ENCODE data around the gene ARHGAP5. TPM values are rescaled to one million over a fixed set of nuclear protein-coding genes. Genes with fewer than 3 reads are reported as not detected.

ARHGAP5 gene
- total RNA-seq, 1 donor from 2014 or later, result 23.2 TPM

- DNase-seq (ENCODE audit: low read depth in 2 of 2), result no peak
Measured at GRCh38 chr14:32206552-32206951, 129.4 kb downstream of the ARHGAP5 start.

- no peak for DNase-seq (ENCODE audit: low read depth in 2 of 2)
Measured at GRCh38 chr14:32208490-32208889, 131.4 kb downstream of the ARHGAP5 start.

Other genes with a start within 250 kb of the ARHGAP5 start
- not detected in 2 replicates for gene RNU6-7, start 124.7 kb downstream of the ARHGAP5 start, total RNA-seq
- gene RNU6-8, start 126.0 kb downstream of the ARHGAP5 start, total RNA-seq, result not detected in 2 replicates

Data from lung microvascular endothelial cell (primary cell).